A549 (cell line): ENCODE measurements around the gene SLC35A3. TPM values are rescaled to one million over a fixed set of nuclear protein-coding genes. Genes with fewer than 3 reads are reported as not detected.
"Not testable (repeated sequence)": the region's sequence is repeated elsewhere in the genome, so short reads cannot be mapped to it uniquely, and the experiment has no call there.

ENCODE experiments used
- ATAC-seq, 2 experiments: fragments of 200-7000 bp in 1 of 2; fragments of >200 bp in 1 of 2; cut with Nextera tagmentation in 1 of 2; cut with Tn5 transposase in 1 of 2; 3 replicates each; pipeline versions ENCODE4 v1.8.0 to v1.9.1; 2018 to 2020; ENCODE audit warnings: mild to moderate bottlenecking in 1 of 2, moderate library complexity in 1 of 2
- CTCF ChIA-PET: fragments of 300-600 bp; sonication (Branson Sonifier 250); formaldehyde crosslinking; extraction: SDS; loops from one replicate; lab custom pipeline; 2021; ENCODE audit warnings: antibody characterized with exemption, inconsistent platforms; lab: Yijun Ruan, JAX
- POLR2A ChIA-PET: fragments of 350-600 bp; formaldehyde crosslinking; extraction: SDS; loops from one replicate; lab custom pipeline; 2021; ENCODE audit warnings: antibody characterized with exemption, inconsistent platforms; lab: Yijun Ruan, JAX
- DNase-seq, 2 experiments: peaks; one replicate each; pipeline versions ENCODE4 v3.0.0 to v3.0.0-alpha.2; 2011 to 2016; ENCODE audit warnings: low read depth in 1 of 2, low spot score in 1 of 2
- FAIRE-seq: peaks from 2 replicates; lab custom pipeline; 2011; peaks lifted over from hg19 to GRCh38; lab: Jason Lieb, UNC
- H3K27ac ChIP-seq, 2 experiments: fragments of >200 bp; sonication (Bioruptor Twin); formaldehyde crosslinking; 3 replicates each; pipeline ENCODE4 v1.5.1; 2016 to 2017
- H3K4me1 ChIP-seq: fragments of >200 bp; sonication (Bioruptor Twin); formaldehyde crosslinking; 3 replicates; pipeline ENCODE4 v1.6.1; 2016
- H3K4me2 ChIP-seq: fragments of >200 bp; sonication (Bioruptor Twin); formaldehyde crosslinking; 3 replicates; pipeline ENCODE4 v1.6.1; 2016
- H3K4me3 ChIP-seq: fragments of >200 bp; sonication (Bioruptor Twin); formaldehyde crosslinking; 3 replicates; pipeline ENCODE4 v1.5.1; 2016
- H3K9me3 ChIP-seq: fragments of >200 bp; sonication (Bioruptor Twin); formaldehyde crosslinking; 3 replicates; pipeline ENCODE4 v1.6.1; 2016
- CEBPB ChIP-seq, 2 experiments: fragments of >200 bp in 1 of 2; sonication (Bioruptor Twin) in 1 of 2; formaldehyde crosslinking in 1 of 2; IDR thresholded peaks; 2 replicates each; pipeline ENCODE4 v1.6.1; 2012 to 2016
- GATA3 ChIP-seq: IDR thresholded peaks from 2 replicates; pipeline ENCODE4 v1.6.1; 2012; ENCODE audit warnings: borderline replicate concordance
- HDAC2 ChIP-seq: fragments of 200-600 bp; sonication (generic); IDR thresholded peaks from 2 replicates; pipeline ENCODE4 v1.6.1; 2016
- HEYL ChIP-seq: fragments of 250-450 bp; sonication (Bioruptor Pico); IDR thresholded peaks from 2 replicates; pipeline ENCODE4 v1.8.0; 2021; ENCODE audit warnings: mild to moderate bottlenecking, moderate library complexity
- JUN ChIP-seq, 2 experiments: fragments of >200 bp; sonication (Bioruptor Twin); formaldehyde crosslinking; IDR thresholded peaks; 2 replicates in 1 of 2; 3 replicates in 1 of 2; pipeline ENCODE4 v1.6.1; 2016 to 2017
- JUNB ChIP-seq: fragments of >200 bp; sonication (Bioruptor Twin); formaldehyde crosslinking; IDR thresholded peaks from 2 replicates; pipeline ENCODE4 v1.6.1; 2016
- KDM1A ChIP-seq: fragments of 200-600 bp; sonication (generic); IDR thresholded peaks from 2 replicates; pipeline ENCODE4 v1.6.1; 2016; ENCODE audit warnings: low read depth, mild to moderate bottlenecking
- MAFK ChIP-seq: fragments of 450-650 bp; IDR thresholded peaks from 2 replicates; pipeline ENCODE4 v1.6.1; 2014; ENCODE audit not compliant: partially characterized antibody
- MAZ ChIP-seq: fragments of 150-350 bp; IDR thresholded peaks from 2 replicates; pipeline ENCODE4 v1.6.1; 2014; ENCODE audit warnings: antibody characterized with exemption, low read depth, low read length, borderline replicate concordance
- NPAS2 ChIP-seq: fragments of 250-450 bp; sonication (Bioruptor Pico); IDR thresholded peaks from 2 replicates; pipeline ENCODE4 v1.8.0; 2022; ENCODE audit warnings: mild to moderate bottlenecking, moderate library complexity, borderline replicate concordance
- PBX3 ChIP-seq: IDR thresholded peaks from 2 replicates; pipeline ENCODE4 v1.6.1; 2012
- POLR2AphosphoS2 ChIP-seq: conservative IDR thresholded peaks from 2 replicates; pipeline ENCODE4 v1.6.1; 2012; ENCODE audit warnings: low read length, improper control_type of control experiment, inconsistent platforms
- RNF2 ChIP-seq: fragments of 200-600 bp; sonication (generic); IDR thresholded peaks from 2 replicates; pipeline ENCODE4 v1.6.1; 2016; ENCODE audit warnings: low read depth, mild to moderate bottlenecking, antibody characterized with exemption, moderate library complexity, borderline replicate concordance
- SREBF2 ChIP-seq: fragments of 450-650 bp; IDR thresholded peaks from 2 replicates; pipeline ENCODE4 v1.6.1; 2014; ENCODE audit warnings: mild to moderate bottlenecking, moderate library complexity
- ZFP36 ChIP-seq: fragments of 450-650 bp; IDR thresholded peaks from 2 replicates; pipeline ENCODE4 v1.6.1; 2014; ENCODE audit warnings: borderline replicate concordance; ENCODE audit not compliant: partially characterized antibody
- WGBS: methylation state at CpG from one replicate; pipeline ENCODE4 v1.1.6; 2017; ENCODE audit errors: missing lambda C conversion rate; 5-methylcytosine and 5-hydroxymethylcytosine counted together
- polyA plus RNA-seq, 4 experiments: library from polyadenylated mRNA; depleted of rRNA in 3 of 4; stranded (reverse); fragments of >200 nt; fragmentation: RNase III in 1 of 4; extraction: RNeasy Plus Mini Kit Qiagen cat#74134 plus additional on column Dnase treatment in 1 of 4; gene quantifications; 2 replicates in 3 of 4; 3 replicates in 1 of 4; pipeline ENCODE4 v1.2.3, GENCODE V29; 2011 to 2017
- TF ChIP-seq, protein P1 (sequence below): fragments of 150-350 bp; IDR thresholded peaks from 2 replicates; pipeline ENCODE4 v1.6.1; 2014; ENCODE audit warnings: low read depth, mild to moderate bottlenecking, low read length
- TF ChIP-seq, protein P2 (sequence below): fragments of 250-450 bp; sonication (Bioruptor Pico); IDR thresholded peaks from 2 replicates; pipeline ENCODE4 v1.5.0; 2021; ENCODE audit warnings: mild to moderate bottlenecking, moderate library complexity, borderline replicate concordance

Gene SLC35A3
- polyA plus RNA-seq, 2 of the 4 experiments (the other 2 are of a cell fraction) = 9.6 to 15.1 TPM

GRCh38 chr1:99957818-99958217 lies 12.0 kb upstream of the SLC35A3 start:
- DNase-seq = no peak
- Histone ChIP-seq H3K27ac (no peak overlapping the region), H3K9me3 (no peaks in the 10 kb centered on the region), H3K4me2 (no peak overlapping the region), H3K4me3 (no peak overlapping the region), H3K4me1 (no peaks in the 10 kb centered on the region)
- ATAC-seq = no peak
- WGBS = 96% methylated on average over 1 of the region's 1 CpG
- TF ChIP-seq JUNB (no peak), PBX3 (no peak), SREBF2 (no peak), GATA3 (no peak)
- ChIA-PET POLR2A (no interaction called here), CTCF (no interaction called here)
- FAIRE-seq = no peak

GRCh38 chr1:99959189-99959705 lies 10.5 kb upstream of the SLC35A3 start:
- H3K9me3 ChIP-seq, H3K27ac ChIP-seq, FAIRE-seq, H3K4me3 ChIP-seq, CTCF ChIA-PET, H3K4me1 ChIP-seq, DNase-seq, POLR2A ChIA-PET, H3K4me2 ChIP-seq, ATAC-seq: not testable (repeated sequence)
- WGBS = 71% methylated on average over 7 of the region's 7 CpGs

DNA sequence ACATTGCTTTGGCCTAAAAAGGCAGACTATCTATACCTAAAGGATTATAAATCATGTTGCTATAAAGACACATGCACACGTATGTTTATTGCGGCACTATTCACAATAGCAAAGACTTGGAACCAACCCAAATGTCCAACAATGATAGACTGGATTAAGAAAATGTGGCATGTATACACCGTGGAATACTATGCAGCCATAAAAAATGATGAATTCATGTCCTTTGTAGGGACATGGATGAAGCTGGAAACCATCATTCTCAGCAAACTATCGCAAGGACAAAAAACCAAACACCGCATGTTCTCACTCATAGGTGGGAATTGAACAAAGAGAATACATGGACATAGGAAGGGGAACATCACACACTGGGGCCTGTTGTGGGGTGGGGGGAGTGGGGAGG lies 9.5 kb upstream of the SLC35A3 start:
- CTCF ChIA-PET, ATAC-seq, FAIRE-seq: not testable (repeated sequence)

DNA sequence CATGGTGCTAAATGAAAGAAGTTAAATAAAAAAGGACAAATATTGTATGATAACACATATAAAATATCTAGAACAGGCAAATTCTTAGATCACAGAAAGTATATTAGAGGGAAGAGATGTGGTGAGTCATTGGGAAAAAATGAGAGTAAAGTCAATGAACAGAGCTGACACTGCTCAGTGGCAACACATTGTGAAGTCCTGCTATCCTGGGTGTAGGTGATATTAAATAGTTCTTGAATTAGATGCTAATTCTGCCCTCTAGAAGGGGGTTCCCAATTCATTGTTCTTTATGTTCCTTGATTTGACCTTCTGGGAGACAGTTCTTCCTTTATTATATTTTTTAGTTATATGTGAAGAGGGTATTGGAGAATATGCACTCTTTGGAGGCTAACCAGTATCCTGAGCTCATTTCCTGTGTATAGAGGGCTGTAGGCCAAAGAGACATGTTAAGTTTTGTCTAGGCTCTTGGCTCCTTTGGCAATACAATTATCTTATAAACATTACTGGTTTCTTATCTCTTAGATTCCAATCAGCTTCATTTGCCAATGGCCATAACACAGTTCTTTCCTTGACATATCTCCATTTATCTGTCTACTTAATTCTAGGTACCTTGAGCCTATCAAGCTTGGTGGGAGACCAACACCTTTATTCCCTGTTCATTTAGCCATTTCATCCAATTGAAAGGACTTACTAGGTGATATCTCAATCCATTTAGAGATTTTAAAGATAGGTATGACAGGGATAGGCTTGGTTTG lies 6.6 kb upstream of the SLC35A3 start:
- POLR2A ChIA-PET = no interaction called here
- Histone ChIP-seq H3K4me3 (no peak overlapping the region), H3K4me2 (no peak overlapping the region), H3K27ac (no peak overlapping the region), H3K4me1 (no peaks in the 10 kb centered on the region), H3K9me3 (no peaks in the 10 kb centered on the region)
- CTCF ChIA-PET = no interaction called here
- DNase-seq (no peak), FAIRE-seq (no peak), ATAC-seq (no peak)
- TF ChIP-seq NPAS2 (CRISPR knock-in tag) (no peak), MAZ (no peak), POLR2AphosphoS2 (no peak), HEYL (CRISPR knock-in tag) (no peak), GATA3 (no peak), RNF2 (no peak), JUN (IDR thresholded peaks at IDR 0.05) (no peak), KDM1A (no peak), HDAC2 (no peak)
- TF ChIP-seq, protein P1, sequence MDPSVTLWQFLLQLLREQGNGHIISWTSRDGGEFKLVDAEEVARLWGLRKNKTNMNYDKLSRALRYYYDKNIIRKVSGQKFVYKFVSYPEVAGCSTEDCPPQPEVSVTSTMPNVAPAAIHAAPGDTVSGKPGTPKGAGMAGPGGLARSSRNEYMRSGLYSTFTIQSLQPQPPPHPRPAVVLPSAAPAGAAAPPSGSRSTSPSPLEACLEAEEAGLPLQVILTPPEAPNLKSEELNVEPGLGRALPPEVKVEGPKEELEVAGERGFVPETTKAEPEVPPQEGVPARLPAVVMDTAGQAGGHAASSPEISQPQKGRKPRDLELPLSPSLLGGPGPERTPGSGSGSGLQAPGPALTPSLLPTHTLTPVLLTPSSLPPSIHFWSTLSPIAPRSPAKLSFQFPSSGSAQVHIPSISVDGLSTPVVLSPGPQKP = no peak

More for the DNA sequence above, 9.5 kb upstream of the SLC35A3 start:
- DNase-seq, H3K4me2 ChIP-seq, H3K4me1 ChIP-seq, H3K27ac ChIP-seq, H3K9me3 ChIP-seq, H3K4me3 ChIP-seq, POLR2A ChIA-PET: not testable (repeated sequence)
- 82% methylated on average over 5 of the region's 5 CpGs for WGBS

DNA sequence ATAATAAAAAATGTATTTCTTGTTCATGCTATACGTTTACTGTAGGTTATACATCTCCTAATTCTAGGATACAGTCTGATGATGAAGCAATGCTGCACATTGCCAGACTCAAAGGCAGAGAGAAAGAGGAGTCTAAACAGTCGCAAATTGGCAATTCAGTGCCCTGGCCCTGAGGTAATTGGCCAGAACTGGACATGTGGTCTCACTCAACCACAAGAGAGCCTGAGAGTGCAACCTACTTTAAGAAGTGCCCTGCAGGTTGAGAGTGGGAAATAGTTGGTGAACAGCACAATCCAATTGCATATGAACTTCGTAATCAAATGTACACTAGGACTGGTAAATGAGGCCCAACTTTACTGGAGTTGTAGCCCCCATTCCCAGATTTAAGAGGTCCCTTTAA lies 5.0 kb upstream of the SLC35A3 start:
- ATAC-seq (no peak), DNase-seq (no peak), FAIRE-seq (no peak)
- TF ChIP-seq PBX3 = no peak
- no peak for TF ChIP-seq CEBPB (IDR thresholded peaks at IDR 0.05)
- no peak for TF ChIP-seq KDM1A
- TF ChIP-seq JUN (IDR thresholded peaks at IDR 0.05) = no peak
- TF ChIP-seq MAFK = no peak
- no peak for TF ChIP-seq JUNB
- TF ChIP-seq ZFP36 = no peak
- TF ChIP-seq, protein P2, sequence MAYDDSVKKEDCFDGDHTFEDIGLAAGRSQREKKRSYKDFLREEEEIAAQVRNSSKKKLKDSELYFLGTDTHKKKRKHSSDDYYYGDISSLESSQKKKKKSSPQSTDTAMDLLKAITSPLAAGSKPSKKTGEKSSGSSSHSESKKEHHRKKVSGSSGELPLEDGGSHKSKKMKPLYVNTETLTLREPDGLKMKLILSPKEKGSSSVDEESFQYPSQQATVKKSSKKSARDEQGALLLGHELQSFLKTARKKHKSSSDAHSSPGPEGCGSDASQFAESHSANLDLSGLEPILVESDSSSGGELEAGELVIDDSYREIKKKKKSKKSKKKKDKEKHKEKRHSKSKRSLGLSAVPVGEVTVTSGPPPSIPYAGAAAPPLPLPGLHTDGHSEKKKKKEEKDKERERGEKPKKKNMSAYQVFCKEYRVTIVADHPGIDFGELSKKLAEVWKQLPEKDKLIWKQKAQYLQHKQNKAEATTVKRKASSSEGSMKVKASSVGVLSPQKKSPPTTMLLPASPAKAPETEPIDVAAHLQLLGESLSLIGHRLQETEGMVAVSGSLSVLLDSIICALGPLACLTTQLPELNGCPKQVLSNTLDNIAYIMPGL (CRISPR knock-in tag) = no peak
- no peaks in the 10 kb centered on the region for H3K9me3 ChIP-seq
- no peak overlapping the region for H3K4me3 ChIP-seq
- POLR2A ChIA-PET = no interaction called here
- CTCF ChIA-PET = no interaction called here
- H3K27ac ChIP-seq = no peak overlapping the region
- H3K4me2 ChIP-seq = no peak overlapping the region
- 0 out of 3 replicates have a peak, but pooled peaks cover 3% of the 10 kb centered on the region for H3K4me1 ChIP-seq
- 60% methylated on average over 3 of the region's 3 CpGs for WGBS
